ENCODE measurements around the gene RNF113B.

GRCh38 chr13:98143157-98143553, 33.9 kb downstream of the RNF113B start:
- TF ChIP-seq SUZ12 (IDR thresholded peaks at IDR 0.05; ENCODE audit: extremely low read depth, insufficient read depth, insufficient read length) = no peak
- TF ChIP-seq ZNF274 (IDR thresholded peaks at IDR 0.05; ENCODE audit: low read depth, low read length) = no peak
